Kidney (tissue), 14 donors: ENCODE results near the gene STX3. TPM values are rescaled to one million over a fixed set of nuclear protein-coding genes. Genes with fewer than 3 reads are reported as not detected.

Experiments
- DNase-seq, 5 donors: peaks; one replicate each; pipeline ENCODE4 v3.0.0-alpha.2; 2013 to 2020
- FAIRE-seq: peaks from 2 replicates; lab custom pipeline; 2012; peaks lifted over from hg19 to GRCh38; lab: Jason Lieb, UNC
- H3K27ac ChIP-seq, 2 donors: one replicate each; pipeline ENCODE4 v1.7.0; 2013; ENCODE audit warnings: low read depth in 2 of 2, low read length in 2 of 2, inconsistent platforms in 1 of 2
- H3K27me3 ChIP-seq: one replicate; pipeline ENCODE4 v1.7.1; 2013; ENCODE audit warnings: low read length, inconsistent platforms; ENCODE audit not compliant: control insufficient read depth, insufficient read depth
- H3K36me3 ChIP-seq, 3 donors: one replicate each; pipeline versions ENCODE4 v1.7.0 to v1.7.1; 2013; ENCODE audit warnings: low read length in 3 of 3, control low read depth in 1 of 3, inconsistent platforms in 1 of 3; ENCODE audit not compliant: insufficient read depth in 3 of 3, control insufficient read depth in 2 of 3
- H3K4me1 ChIP-seq, 3 donors: one replicate each; pipeline versions ENCODE4 v1.7.0 to v1.7.1; 2013; ENCODE audit warnings: low read length in 3 of 3, inconsistent platforms in 1 of 3, low read depth in 1 of 3; ENCODE audit not compliant: control insufficient read depth in 2 of 3, insufficient read depth in 2 of 3
- H3K4me3 ChIP-seq, 3 donors: one replicate each; pipeline versions ENCODE4 v1.7.0 to v1.8.1; 2013; ENCODE audit warnings: low read length in 3 of 3, control low read depth in 1 of 3, inconsistent platforms in 1 of 3
- H3K9ac ChIP-seq, 3 donors: one replicate each; pipeline versions ENCODE4 v1.7.0 to v1.7.1; 2013; ENCODE audit warnings: low read length in 3 of 3, control low read depth in 1 of 3, inconsistent platforms in 1 of 3
- H3K9me3 ChIP-seq, 3 donors: one replicate each; pipeline versions ENCODE4 v1.7.0 to v1.7.1; 2013; ENCODE audit warnings: low read length in 3 of 3, control low read depth in 1 of 3, inconsistent platforms in 1 of 3; ENCODE audit not compliant: control insufficient read depth in 2 of 3, insufficient read depth in 1 of 3
- intact Hi-C: fragments of 100-400 bp; cut with DNase I; formaldehyde crosslinking; loops from one replicate; pipeline ENCODE4 v1.11.1; 2022
- polyA plus RNA-seq: library from polyadenylated mRNA; stranded (reverse); fragments of 350-450 nt; fragmentation: Illumina TruSeq; extraction: RNeasy Lipid Tissue Mini Kit (QIAGEN cat#74804); gene quantifications from one replicate; pipeline ENCODE4 v1.2.3, GENCODE V29; 2014; ENCODE audit warnings: low read depth, low replicate concordance; ENCODE audit not compliant: insufficient read depth
- total RNA-seq: library from RNA; stranded (reverse); fragmentation: NEBNext Ultra II Directional; extraction: Animal tissue kit (Norgen Biotek cat#: 25700); gene quantifications from one replicate; pipeline ENCODE4 v1.2.1, GENCODE V29; 2021
- TF ChIP-seq, protein P1 (sequence below): IDR thresholded peaks from 3 replicates; pipeline ENCODE4 v1.5.1; 2012; ENCODE audit warnings: mild to moderate bottlenecking, moderate library complexity, borderline replicate concordance; ENCODE audit not compliant: insufficient read depth; ENCODE audit errors: extremely low read depth
- donor health status: control.
- donor health status: control.
- donor health status: control.
- donor health status: control.
- donor health status: control.
- donor health status: DM: yes; HTN: yes; CAD: no.
- donor health status: Normal renal cell carcinoma (clear cell type).

Gene STX3
- total and polyA plus RNA-seq, 2 donors from 2014 or later: 43.2 to 57.2 TPM

DNA sequence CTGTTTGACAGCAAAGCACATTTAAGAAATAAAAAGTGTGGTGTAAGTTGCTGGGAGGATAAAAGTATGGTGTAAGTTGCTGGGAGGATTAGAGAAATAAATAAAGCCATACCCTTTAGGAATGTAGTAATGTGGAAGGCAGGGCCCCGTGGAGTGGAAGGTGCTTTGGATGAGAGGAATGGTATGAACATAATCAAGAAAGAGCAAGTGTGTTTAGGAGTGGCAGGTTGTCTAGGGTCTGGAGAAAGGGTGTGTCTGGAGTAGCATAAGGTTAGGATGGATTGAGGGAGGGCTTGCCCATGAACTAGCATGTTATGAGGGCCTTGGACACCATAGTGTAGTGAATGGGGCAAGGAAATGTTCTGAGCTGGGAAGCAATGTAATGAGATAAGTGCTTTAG lies 37.3 kb downstream of the STX3 start:
- H3K36me3 ChIP-seq: peaks cover 2 to 70% (median 50%) of the 10 kb centered on the region in 3 donors
- H3K27ac ChIP-seq: no peak overlapping the region
- no peak for DNase-seq

DNA sequence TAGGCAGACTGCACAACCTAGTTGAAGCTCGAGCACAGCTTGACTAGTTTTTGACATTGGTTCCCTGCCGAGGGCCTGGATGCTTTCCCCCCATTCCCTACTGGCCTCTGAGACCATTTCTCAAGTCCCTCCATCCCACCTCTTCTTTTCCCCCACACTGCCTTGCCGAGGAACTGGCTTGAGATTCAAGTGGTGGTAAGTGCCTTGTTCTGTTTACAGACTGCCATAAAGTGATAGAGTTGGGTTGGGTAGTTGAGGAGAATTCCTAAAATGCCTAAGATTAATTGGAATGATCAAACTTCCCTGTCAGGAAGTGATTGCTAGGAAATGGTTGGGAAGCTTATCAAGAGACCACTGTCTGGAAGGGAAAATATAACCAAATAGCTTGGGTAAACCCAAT lies 39.2 kb downstream of the STX3 start:
- FAIRE-seq: no peak
- Histone ChIP-seq H3K36me3 (peaks cover 2 to 67% (median 39%) of the 10 kb centered on the region in 3 donors), H3K27me3 (no peaks in the 10 kb centered on the region), H3K4me3 (no peak overlapping the region), H3K4me1 (peaks cover 0 to 5% (median 0%) of the 10 kb centered on the region in 3 donors), H3K9ac (no peak overlapping the region), H3K27ac (no peak overlapping the region), H3K9me3 (no peaks in the 10 kb centered on the region)
- intact Hi-C loops: no loop called here
- no peak for DNase-seq
- TF ChIP-seq, protein P1, sequence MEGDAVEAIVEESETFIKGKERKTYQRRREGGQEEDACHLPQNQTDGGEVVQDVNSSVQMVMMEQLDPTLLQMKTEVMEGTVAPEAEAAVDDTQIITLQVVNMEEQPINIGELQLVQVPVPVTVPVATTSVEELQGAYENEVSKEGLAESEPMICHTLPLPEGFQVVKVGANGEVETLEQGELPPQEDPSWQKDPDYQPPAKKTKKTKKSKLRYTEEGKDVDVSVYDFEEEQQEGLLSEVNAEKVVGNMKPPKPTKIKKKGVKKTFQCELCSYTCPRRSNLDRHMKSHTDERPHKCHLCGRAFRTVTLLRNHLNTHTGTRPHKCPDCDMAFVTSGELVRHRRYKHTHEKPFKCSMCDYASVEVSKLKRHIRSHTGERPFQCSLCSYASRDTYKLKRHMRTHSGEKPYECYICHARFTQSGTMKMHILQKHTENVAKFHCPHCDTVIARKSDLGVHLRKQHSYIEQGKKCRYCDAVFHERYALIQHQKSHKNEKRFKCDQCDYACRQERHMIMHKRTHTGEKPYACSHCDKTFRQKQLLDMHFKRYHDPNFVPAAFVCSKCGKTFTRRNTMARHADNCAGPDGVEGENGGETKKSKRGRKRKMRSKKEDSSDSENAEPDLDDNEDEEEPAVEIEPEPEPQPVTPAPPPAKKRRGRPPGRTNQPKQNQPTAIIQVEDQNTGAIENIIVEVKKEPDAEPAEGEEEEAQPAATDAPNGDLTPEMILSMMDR: no peak

More for the DNA sequence above, 37.3 kb downstream of the STX3 start:
- H3K9me3 ChIP-seq: no peaks in the 10 kb centered on the region
- H3K9ac ChIP-seq: no peak overlapping the region
- no peak for FAIRE-seq
- no peaks in the 10 kb centered on the region for H3K27me3 ChIP-seq
- H3K4me3 ChIP-seq: no peak overlapping the region
- intact Hi-C loops: no loop called here
- H3K4me1 ChIP-seq: peaks cover 0 to 5% (median 0%) of the 10 kb centered on the region in 3 donors
- TF ChIP-seq, protein P1: no peak

DNA sequence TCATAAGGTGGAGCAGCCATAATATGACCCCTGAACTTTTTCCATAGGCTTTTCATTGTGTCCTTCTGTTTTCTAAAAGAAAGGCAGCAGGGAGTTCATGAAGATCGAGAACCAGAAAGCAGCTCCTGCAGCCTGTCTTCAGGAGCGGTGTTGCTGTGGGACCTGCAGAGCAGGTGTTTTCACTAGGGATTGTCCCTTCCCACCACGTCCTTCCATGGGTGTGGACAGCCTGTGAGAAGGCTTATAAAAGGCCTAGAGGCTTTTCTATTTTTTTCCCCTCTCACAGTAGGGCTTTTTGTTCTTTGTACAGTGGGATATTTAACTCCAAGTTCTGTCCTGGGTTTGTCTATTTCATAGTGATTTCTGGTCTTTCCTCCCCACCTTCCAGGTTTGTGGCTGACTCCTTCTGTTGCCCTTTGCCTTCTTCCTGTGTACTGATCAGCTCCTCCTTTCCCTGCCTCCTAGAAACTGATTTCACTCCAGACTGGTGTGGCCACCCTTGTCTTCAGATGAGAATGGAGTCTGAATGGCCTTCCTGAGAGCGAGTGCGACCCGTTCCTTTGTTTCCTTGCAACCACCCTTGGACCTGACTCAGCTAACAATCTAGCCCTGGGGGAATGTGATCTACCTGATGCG lies 45.3 kb downstream of the STX3 start:
- no peaks in the 10 kb centered on the region for H3K4me1 ChIP-seq
- DNase-seq (no peak), FAIRE-seq (no peak)
- no peak overlapping the region for H3K27ac ChIP-seq
- H3K36me3 ChIP-seq: peaks cover 0 to 38% (median 19%) of the 10 kb centered on the region in 3 donors
- no peak overlapping the region for H3K9ac ChIP-seq
- intact Hi-C loops: loop anchor here (5.0 kb wide), 1 partner anchor 48 kb away; no protein-coding TSS in a partner anchor
- H3K9me3 ChIP-seq: no peaks in the 10 kb centered on the region
- TF ChIP-seq, protein P1: no peak
- H3K27me3 ChIP-seq: no peaks in the 10 kb centered on the region
- no peak overlapping the region for H3K4me3 ChIP-seq
